GM18526 (cell line): ENCODE results near the gene ZNF804A.

Experiments used
- POLR2A ChIP-seq: IDR thresholded peaks from 3 replicates; pipeline ENCODE4 v1.6.1; 2011; ENCODE audit not compliant: insufficient read length; ENCODE audit errors: extremely low read depth

ZNF804A gene

GRCh38 chr2:184834699-184835397, 236.5 kb downstream of the ZNF804A start:
- TF ChIP-seq POLR2A: no peak

- TF ChIP-seq POLR2A: no peak
Measured at GRCh38 chr2:184835398-184835715, 237.0 kb downstream of the ZNF804A start.

GRCh38 chr2:184847331-184847730, 249.0 kb downstream of the ZNF804A start:
- no peak for TF ChIP-seq POLR2A

GRCh38 chr2:184849516-184849915, 251.2 kb downstream of the ZNF804A start:
- TF ChIP-seq POLR2A: no peak

GRCh38 chr2:184851576-184851975, 253.2 kb downstream of the ZNF804A start:
- TF ChIP-seq POLR2A: no peak

GRCh38 chr2:184859187-184859586, 260.9 kb downstream of the ZNF804A start:
- no peak for TF ChIP-seq POLR2A

GRCh38 chr2:184860744-184861143, 262.4 kb downstream of the ZNF804A start:
- TF ChIP-seq POLR2A: no peak

GRCh38 chr2:184875212-184875611, 276.9 kb downstream of the ZNF804A start:
- no peak for TF ChIP-seq POLR2A

GRCh38 chr2:184875911-184876310, 277.6 kb downstream of the ZNF804A start:
- TF ChIP-seq POLR2A: no peak

GRCh38 chr2:184877909-184878308, 279.6 kb downstream of the ZNF804A start:
- no peak for TF ChIP-seq POLR2A

- no peak for TF ChIP-seq POLR2A
Measured at GRCh38 chr2:184879671-184880070, 281.3 kb downstream of the ZNF804A start.

GRCh38 chr2:184890311-184890710, 292.0 kb downstream of the ZNF804A start:
- no peak for TF ChIP-seq POLR2A

- TF ChIP-seq POLR2A: no peak
Measured at GRCh38 chr2:184904991-184905390, 306.7 kb downstream of the ZNF804A start.

- TF ChIP-seq POLR2A: no peak
Measured at GRCh38 chr2:184906160-184906559, 307.8 kb downstream of the ZNF804A start.

- TF ChIP-seq POLR2A: no peak
Measured at GRCh38 chr2:184906709-184907108, 308.4 kb downstream of the ZNF804A start.

GRCh38 chr2:184908966-184909365, 310.6 kb downstream of the ZNF804A start:
- no peak for TF ChIP-seq POLR2A

- no peak for TF ChIP-seq POLR2A
Measured at GRCh38 chr2:184920451-184920965, 322.2 kb downstream of the ZNF804A start.
